HEK293 (cell line): Measurements from ENCODE around the gene CPN2.

Experiments
- ZNF223 ChIP-seq: fragments of 450-650 bp; formaldehyde crosslinking; IDR thresholded peaks from 2 replicates; pipeline ENCODE4 v1.5.1; 2016; ENCODE audit warnings: missing biosample characterization, missing genetic modification characterization
- ZNF792 ChIP-seq: fragments of 450-650 bp; formaldehyde crosslinking; IDR thresholded peaks from 2 replicates; pipeline ENCODE4 v1.5.1; 2016; ENCODE audit warnings: missing biosample characterization, missing genetic modification characterization

- TF ChIP-seq ZNF223 (tag by site-specific recombination) (no peak), ZNF792 (no peak)
Measured at GRCh38 chr3:194389269-194389668, 38.1 kb upstream of the CPN2 start.
